A673 (cell line): ENCODE data around the gene KCTD2. TPM values are rescaled to one million over a fixed set of nuclear protein-coding genes. Genes with fewer than 3 reads are reported as not detected.
A peak's percentile ranks its signal among the peaks of the same experiment; 100 is the strongest.

Experiments
- BruUV-seq: library from RNA; stranded (reverse); fragments of 400-500 nt; replicated peaks from 2 replicates; lab custom pipeline; 2021; lab: Mats Ljungman, UMichigan
- CTCF ChIA-PET: fragments of 300-600 bp; sonication (Branson Sonifier 250); formaldehyde crosslinking; loops from one replicate; lab custom pipeline; 2022; ENCODE audit warnings: antibody characterized with exemption; lab: Charles Lee
- POLR2A ChIA-PET: fragments of 300-600 bp; sonication (Branson Sonifier 250); formaldehyde crosslinking; loops from one replicate; lab custom pipeline; 2022; ENCODE audit warnings: antibody characterized with exemption; ENCODE audit not compliant: low non-redundant PET; lab: Charles Lee
- DNase-seq: peaks from one replicate; pipeline ENCODE4 v3.0.0-alpha.2; 2015; ENCODE audit warnings: low spot score
- H3K27ac ChIP-seq: fragments of 200-600 bp; sonication (generic); 2 replicates; pipeline ENCODE4 v1.5.1; 2016; ENCODE audit warnings: mixed run types, low read depth, mild to moderate bottlenecking, mixed read lengths, antibody characterized with exemption, low read length; ENCODE audit not compliant: poor library complexity, severe bottlenecking
- H3K27me3 ChIP-seq: fragments of 200-600 bp; sonication (generic); replicated peaks from 2 replicates; pipeline ENCODE4 v1.6.1; 2017; ENCODE audit warnings: mixed run types, low read depth, mild to moderate bottlenecking, mixed read lengths, antibody characterized with exemption, low read length; ENCODE audit not compliant: insufficient read depth, poor library complexity
- H3K36me3 ChIP-seq: fragments of 200-600 bp; sonication (generic); 2 replicates; pipeline ENCODE4 v1.6.1; 2016; ENCODE audit warnings: mixed run types, mild to moderate bottlenecking, mixed read lengths, antibody characterized with exemption, low read length; ENCODE audit not compliant: insufficient read depth, poor library complexity, severe bottlenecking
- H3K4me1 ChIP-seq: fragments of 200-600 bp; sonication (generic); 2 replicates; pipeline ENCODE4 v1.6.1; 2017; ENCODE audit warnings: mixed run types, mild to moderate bottlenecking, mixed read lengths, antibody characterized with exemption, low read length; ENCODE audit not compliant: insufficient read depth, poor library complexity, severe bottlenecking
- H3K4me3 ChIP-seq: fragments of 200-600 bp; sonication (generic); 2 replicates; pipeline ENCODE4 v1.5.1; 2016; ENCODE audit warnings: low read depth, mixed run types, mild to moderate bottlenecking, mixed read lengths, low read length; ENCODE audit not compliant: poor library complexity, severe bottlenecking
- H3K9me3 ChIP-seq: fragments of 200-600 bp; sonication (generic); 2 replicates; pipeline ENCODE4 v1.6.1; 2016; ENCODE audit warnings: mixed run types, low read depth, mild to moderate bottlenecking, mixed read lengths, antibody characterized with exemption, low read length; ENCODE audit not compliant: poor library complexity, severe bottlenecking
- EZH2 ChIP-seq: fragments of 200-600 bp; sonication (generic); IDR thresholded peaks from 2 replicates; pipeline ENCODE4 v1.6.1; 2017; ENCODE audit warnings: borderline replicate concordance, low read depth, mild to moderate bottlenecking, mixed read lengths, antibody characterized with exemption, low read length; ENCODE audit not compliant: poor library complexity, severe bottlenecking
- intact Hi-C: fragments of 100-400 bp; cut with micrococcal nuclease; formaldehyde crosslinking; loops from one replicate; pipeline ENCODE4 v1.10.0; 2022; ENCODE audit not compliant: unreplicated experiment
- total RNA-seq: library from RNA; stranded (reverse); gene quantifications from 2 replicates; pipeline ENCODE4 v1.2.3, GENCODE V29; 2021
- TF ChIP-seq, protein P1 (sequence below): fragments of 300-800, 200-600 bp; sonication (generic); conservative IDR thresholded peaks from 2 replicates; pipeline ENCODE4 v1.5.1; 2017; ENCODE audit warnings: low read depth, mild to moderate bottlenecking, antibody characterized with exemption, low read length, moderate library complexity, mixed read lengths

Gene KCTD2
- total RNA-seq, 1 experiment from 2014 or later = 25.6 TPM

DNA sequence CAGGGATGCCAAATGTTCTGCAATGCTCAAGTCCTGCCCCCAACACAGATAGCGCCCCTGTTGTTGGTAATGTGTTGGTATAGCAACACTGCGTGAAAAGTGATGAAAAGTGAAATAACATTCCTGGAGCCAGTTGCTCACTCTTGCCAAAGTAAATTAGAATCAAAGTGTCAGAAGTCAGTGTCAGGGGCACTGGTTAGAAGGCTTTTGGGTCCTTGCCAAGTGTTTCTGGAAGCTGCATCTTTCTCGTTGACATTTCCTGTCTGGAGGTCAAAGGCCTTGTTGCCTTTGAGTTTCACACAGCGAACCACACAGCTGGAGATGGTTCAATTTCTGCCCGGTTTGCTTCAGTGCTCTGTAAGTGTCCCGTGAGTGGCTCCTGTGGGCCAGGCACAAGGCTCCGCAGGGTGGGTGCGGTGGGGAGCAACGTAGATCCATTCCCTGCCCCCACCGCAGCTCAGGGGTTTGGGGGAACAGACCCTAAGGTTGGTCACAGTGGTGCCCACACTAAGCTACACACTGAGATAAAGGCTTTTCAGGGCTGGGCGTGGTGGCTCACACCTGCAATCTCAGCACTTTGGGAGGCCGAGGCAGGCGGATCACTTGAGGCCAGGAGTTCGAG, 37.1 kb downstream of the KCTD2 start:
- no peak for TF ChIP-seq EZH2
- TF ChIP-seq, protein P1, sequence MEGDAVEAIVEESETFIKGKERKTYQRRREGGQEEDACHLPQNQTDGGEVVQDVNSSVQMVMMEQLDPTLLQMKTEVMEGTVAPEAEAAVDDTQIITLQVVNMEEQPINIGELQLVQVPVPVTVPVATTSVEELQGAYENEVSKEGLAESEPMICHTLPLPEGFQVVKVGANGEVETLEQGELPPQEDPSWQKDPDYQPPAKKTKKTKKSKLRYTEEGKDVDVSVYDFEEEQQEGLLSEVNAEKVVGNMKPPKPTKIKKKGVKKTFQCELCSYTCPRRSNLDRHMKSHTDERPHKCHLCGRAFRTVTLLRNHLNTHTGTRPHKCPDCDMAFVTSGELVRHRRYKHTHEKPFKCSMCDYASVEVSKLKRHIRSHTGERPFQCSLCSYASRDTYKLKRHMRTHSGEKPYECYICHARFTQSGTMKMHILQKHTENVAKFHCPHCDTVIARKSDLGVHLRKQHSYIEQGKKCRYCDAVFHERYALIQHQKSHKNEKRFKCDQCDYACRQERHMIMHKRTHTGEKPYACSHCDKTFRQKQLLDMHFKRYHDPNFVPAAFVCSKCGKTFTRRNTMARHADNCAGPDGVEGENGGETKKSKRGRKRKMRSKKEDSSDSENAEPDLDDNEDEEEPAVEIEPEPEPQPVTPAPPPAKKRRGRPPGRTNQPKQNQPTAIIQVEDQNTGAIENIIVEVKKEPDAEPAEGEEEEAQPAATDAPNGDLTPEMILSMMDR = no peak
- Histone ChIP-seq H3K9me3 (no peaks in the 10 kb centered on the region), H3K4me3 (no peak overlapping the region), H3K27me3 (no peaks in the 10 kb centered on the region), H3K4me1 (peaks cover 8% of the 10 kb centered on the region), H3K36me3 (no peaks in the 10 kb centered on the region), H3K27ac (no peak overlapping the region)
- no peak for DNase-seq
- ChIA-PET CTCF (no interaction called here), POLR2A (no interaction called here)
- BruUV-seq = no TSS peak
- intact Hi-C loops = no loop called here

DNA sequence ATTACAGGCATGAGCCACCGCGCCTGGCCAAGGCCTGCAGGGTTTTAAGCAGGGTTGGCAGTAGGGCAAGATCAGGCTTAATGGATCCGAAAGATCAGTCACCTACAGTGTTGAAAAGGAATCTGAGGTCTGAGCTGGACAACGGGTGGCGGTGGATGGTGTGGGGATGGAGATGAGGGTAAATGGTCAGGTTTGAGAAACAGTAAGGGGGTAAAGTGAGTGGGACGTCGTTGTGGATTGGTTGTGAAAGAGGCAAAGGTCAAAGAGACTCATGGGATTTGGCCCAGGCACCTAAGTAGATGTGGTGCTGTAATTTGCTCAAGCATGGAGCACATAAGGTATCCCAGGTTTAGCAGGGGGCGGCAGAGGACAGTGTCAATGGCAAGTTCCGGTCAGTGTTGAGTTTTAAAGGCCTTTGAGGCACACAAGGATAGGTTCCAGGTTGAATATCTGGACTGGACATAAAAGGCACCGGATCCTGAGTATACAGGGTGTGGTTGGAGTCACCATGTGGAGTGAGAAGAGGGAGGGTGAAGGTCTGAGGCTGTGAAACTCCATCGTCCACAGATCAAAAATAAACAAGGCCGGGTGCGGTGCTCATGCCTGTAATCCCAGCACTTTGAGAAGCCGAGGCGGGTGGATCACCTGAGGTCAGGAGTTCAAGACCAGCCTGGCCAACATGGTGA, 39.6 kb downstream of the KCTD2 start:
- Histone ChIP-seq H3K9me3 (no peaks in the 10 kb centered on the region), H3K27me3 (no peaks in the 10 kb centered on the region), H3K4me1 (peaks cover 4% of the 10 kb centered on the region), H3K27ac (no peak overlapping the region), H3K36me3 (no peaks in the 10 kb centered on the region), H3K4me3 (no peak overlapping the region)
- BruUV-seq = no TSS peak
- no peak for DNase-seq
- POLR2A ChIA-PET = no interaction called here
- CTCF ChIA-PET = no interaction called here
- TF ChIP-seq EZH2 = no peak
- TF ChIP-seq, protein P1 = no peak
- intact Hi-C loops = no loop called here

DNA sequence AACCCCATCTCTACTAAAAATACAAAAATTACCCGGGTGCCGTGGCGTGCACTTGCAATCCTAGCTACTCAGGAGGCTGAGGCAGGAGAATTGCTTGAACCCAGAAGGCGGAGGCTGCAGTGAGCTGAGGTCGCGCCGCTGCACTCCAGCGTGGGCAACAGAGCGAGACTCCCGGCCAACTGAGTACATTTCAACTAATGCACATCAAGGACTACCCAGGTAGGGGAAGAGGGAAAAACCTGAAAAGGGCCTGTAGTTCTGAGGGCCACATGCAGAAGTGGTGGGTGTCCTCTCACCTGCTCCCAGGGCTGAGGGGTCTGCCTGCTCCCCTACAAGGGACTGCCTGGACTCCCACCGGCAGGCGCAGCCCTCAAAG, 40.1 kb downstream of the KCTD2 start:
- BruUV-seq = no TSS peak
- intact Hi-C loops = no loop called here
- no peaks in the 10 kb centered on the region for H3K36me3 ChIP-seq
- peak overlapping the region; percentile 56 for H3K27ac ChIP-seq
- no peaks in the 10 kb centered on the region for H3K9me3 ChIP-seq
- CTCF ChIA-PET = no interaction called here
- no peak for DNase-seq
- POLR2A ChIA-PET = no interaction called here
- H3K27me3 ChIP-seq = no peaks in the 10 kb centered on the region
- peaks cover 4% of the 10 kb centered on the region for H3K4me1 ChIP-seq
- H3K4me3 ChIP-seq = peak overlapping the region; percentile 52
- no peak for TF ChIP-seq EZH2
- TF ChIP-seq, protein P1 = no peak
